HG03575 (cell line): ENCODE measurements around the gene PRKN.

Experiments used
- ATAC-seq: cut with Tn5 transposase; IDR thresholded peaks from one replicate; pipeline ENCODE4 v1.9.1; 2021; ENCODE audit not compliant: unreplicated experiment, insufficient number of reproducible peaks, low FRiP score; ENCODE audit errors: extremely low read depth

PRKN gene

DNA sequence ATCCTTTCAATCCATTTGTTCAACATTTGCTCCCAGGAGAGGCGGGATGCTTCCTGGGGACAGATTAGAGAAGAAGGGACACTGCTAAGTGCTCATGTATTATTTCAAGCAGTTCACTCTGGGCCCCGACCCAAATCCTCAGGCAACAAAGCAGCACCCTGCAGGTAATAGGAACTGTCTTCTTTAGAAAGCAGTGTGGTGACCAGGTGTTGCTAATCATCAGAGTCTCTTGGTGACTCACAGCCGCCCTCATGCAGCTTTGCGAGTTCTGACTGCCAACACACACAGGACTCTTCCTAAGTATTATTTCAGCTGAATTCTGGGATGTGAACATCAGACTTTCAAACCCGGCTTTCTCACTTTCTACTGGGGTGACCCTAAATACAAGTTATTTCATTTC, 356.4 kb downstream of the PRKN start:
- ATAC-seq, result no peak

DNA sequence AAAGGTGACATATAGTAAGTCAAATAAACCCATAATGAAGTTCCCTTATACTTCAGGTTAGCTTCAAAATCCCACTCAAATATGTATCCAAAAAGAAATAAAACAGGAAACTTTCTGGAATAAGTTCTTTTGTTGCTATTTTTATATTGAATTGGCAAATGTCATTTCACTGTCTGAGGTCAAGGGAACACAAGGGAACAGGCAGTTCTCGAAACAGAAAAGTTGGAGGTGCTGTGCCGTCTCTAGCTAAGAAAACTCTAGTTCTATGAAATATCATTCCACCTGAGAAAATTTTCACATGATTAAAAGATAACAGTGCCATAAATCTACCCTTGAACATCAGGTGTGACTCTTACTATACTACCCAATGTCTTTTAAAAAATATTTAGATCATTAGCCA, 358.5 kb downstream of the PRKN start:
- ATAC-seq, result no peak

DNA sequence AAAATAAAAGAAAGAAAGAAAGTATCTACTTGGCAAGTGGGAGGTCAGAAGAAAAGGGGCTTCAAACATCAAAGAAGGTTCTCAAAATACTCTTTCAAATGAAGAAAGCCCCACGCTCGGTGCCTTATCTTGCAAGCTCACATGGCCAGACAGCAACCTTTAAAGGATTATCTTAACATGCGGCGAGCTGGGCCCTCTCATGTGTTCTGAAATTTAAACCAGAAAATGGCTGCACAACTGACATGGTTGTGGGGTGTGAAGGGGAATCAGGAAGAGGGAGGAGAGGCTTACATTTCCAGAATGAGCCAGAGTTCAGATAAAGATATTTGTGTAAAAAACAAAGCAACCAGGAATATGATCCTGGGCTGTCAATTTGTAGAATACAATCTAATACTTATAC, 363.1 kb downstream of the PRKN start:
- no peak for ATAC-seq

DNA sequence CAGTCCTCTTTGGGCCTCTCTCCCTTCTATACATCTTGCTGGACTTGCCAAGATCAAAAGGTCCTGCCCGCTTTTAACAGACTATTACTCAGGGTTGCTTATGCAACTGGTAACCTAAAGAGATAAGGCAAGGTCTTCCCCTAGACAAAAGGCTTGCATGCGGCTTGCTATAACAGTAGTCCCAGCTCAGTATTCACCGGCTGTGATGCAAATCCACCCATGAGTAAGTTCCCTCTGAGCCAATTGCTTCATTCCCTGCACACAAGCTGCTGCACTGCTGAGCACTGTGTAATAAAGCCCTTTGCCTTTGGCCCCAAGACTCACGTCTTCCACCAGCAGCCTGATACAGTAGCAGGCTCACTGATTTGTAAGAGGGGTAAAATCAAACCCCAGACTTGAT, 363.8 kb downstream of the PRKN start:
- no peak for ATAC-seq

DNA sequence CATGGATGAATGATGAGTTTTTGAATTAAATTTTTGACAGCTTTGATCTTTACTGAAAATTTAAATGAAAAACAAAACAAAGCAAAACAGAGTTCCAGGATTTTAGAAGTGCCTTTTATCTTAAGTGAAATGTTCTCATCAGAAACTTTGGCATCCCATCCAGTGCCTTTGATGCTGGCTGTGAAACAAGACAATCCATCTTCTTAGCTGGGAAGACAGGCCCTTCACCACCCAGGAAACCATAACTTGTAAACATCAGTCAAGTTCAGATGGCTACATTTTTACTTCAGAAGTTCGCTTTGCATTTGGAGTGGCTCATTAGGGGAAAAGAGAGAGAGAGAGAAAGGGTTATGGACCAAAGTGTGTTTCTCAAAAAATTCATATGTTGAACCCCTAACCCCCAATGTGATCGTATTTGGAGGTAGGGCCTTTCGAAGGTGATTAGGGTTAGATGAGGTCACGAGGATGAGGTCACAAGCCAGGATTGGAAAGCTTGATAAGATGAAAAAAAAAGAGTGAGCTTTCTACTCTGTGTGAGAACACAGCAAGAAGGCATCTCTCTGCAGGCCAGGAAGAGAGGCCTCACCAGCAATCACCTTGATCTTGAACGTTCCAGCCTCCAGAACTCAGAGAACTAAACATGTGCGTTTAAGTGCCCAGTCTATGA, 366.5 kb downstream of the PRKN start:
- ATAC-seq, result no peak

DNA sequence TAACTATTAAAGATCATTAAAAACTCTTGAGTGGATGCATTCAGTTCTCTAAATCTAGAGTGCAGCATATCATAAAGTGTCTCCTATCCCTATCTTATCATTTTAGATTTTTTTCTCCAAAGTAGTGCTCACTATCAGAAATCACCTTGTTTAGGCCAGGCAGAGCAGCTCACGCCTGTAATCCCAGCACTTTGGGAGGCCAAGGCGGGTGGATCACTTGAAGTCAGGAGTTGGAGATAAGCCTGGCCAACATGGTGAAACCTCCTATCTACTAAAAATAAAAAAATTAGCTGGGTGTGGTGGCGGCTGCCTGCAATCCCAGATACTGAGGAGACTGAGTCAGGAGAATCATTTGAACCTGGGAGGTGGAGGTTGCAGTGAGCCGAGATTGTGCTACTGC, 368.9 kb downstream of the PRKN start:
- no peak for ATAC-seq

DNA sequence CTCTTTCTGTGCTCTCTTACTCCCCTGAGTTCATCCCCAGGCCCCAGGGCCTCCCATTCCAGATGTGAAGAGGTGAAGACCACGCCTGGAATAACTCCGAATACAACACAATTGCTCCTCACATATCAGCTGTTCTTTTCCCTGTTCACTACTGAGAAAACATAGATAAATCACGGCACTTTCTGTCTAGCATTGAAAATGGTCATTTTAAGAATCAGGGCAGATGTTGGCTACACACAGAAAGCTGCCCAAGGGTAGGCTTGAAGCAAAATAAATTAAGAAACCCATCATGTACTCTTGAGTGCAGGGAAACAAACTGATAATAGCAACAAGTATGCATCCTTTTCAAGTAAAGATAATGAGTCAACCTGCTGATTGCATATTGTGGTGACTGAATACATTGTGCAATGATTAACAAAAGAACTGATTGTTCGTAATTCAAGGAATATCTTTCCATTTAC, 382.5 kb downstream of the PRKN start:
- ATAC-seq, result no peak

DNA sequence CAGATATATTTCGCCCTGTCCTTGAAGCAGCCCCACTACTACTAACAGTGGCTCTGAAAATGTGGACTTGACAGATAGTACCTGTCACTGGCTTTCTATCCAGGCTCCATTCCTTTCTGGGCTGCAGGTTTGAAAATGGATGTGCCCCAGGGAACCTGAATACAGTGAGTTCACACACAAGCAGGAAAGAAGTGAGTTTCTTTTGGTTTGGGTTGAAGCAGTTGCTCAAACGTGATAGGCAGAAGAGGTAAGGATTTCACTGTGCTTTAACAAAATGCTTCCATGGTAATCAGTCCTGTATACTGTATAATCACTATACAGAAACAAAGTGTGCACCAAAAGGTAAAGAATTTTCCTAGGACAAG, 382.9 kb downstream of the PRKN start:
- no peak for ATAC-seq

DNA sequence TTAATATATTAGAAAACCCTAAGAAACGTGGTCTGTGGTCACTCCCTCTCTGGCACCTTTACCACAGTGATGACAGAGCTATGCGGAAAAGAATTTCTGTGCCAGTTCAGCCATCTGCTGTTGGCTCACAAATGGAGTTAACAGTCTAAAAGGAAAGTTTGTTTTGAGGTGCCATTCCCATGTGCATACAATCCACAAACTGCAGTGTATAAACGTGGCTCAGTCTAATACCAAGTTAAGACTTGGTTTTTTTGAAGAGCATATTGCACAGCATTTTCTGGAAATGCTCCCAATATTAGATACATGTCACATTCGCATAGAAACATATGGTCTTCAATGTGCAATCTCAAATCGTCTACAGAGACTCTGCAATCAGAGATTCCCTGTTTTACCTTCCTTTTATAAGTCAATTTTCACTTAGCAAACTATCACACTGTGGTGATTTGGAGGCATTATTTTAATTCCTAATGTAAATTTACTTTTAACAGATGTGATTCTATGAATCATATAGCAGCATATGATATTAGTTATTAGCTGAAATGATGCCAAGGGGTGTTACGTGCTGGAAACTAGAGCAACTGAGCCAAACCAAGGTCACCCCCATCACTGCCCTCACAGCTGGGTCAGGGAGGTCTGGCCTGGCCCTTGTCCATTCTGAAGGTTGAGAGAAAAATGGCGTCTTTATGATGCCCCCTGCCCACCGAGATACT, 383.5 kb downstream of the PRKN start:
- ATAC-seq, result no peak

DNA sequence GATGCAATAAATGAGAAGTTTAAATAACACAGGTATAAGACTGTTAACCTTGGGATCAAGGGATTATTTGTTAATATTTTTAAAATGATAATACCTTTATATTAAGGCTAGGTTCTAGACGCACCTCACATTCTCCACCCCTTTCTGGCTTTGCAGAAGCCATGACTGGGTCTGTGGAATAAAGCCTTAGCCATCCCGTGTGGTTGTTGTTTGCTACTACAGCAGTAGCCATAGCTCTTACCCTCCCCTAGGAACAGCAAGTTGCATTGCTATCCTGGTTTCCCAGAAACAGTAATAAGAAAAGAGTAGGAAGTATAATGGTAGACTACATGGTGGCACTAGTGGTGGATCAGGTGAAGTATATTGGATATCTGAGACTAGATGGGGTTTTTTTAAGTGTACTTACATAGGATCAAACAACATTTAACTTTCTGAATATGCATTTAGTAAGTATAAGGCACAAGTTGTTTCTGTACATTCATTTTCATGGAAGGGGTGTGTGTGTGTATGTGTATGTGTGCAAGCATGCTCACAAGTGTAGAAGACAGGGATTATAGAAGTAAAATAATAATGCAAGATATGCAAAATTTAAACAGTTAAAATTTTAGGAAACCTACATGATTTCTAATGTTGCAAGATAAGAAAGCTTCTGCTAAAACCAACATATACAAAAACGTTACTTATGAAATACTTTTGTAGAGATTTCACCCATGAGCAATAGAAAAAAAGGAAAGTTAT, 384.2 kb downstream of the PRKN start:
- ATAC-seq, result no peak

DNA sequence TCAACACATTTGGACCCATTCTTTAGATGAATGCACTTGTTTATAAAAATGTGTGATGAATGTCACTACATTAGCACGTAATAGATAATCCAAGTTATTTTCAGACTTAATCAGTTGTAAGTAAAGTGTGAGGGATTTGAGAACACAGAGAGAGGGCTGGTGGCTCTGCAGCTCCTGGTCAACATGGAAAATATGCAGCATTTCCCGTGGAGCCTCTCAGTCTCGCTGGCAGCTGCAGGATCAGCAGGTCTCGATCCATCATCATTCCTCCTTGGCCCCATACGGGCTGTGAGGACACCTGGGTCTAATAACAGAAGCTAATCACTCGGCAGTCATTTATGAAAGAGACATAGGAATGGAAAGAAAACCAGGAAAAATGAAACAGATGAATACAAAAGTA, 390.2 kb downstream of the PRKN start:
- ATAC-seq, result no peak

DNA sequence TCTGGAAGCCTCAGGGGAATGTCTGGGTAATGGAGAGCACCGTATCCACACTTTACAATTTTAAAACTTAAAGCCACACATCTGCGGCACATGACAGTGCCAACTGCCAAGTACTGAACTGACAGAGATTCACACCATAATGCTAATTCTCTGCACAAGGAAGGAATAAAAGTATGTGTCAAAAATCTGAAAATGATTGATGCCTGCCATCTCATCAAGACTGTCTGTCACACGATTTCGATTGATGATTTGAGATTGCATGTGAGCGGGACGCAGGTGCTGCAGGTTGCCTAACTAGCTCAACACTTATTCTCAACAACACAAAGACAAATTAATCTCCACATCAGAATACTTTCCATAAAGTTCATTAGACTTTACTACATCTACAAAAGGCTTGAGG, 391.2 kb downstream of the PRKN start:
- no peak for ATAC-seq

DNA sequence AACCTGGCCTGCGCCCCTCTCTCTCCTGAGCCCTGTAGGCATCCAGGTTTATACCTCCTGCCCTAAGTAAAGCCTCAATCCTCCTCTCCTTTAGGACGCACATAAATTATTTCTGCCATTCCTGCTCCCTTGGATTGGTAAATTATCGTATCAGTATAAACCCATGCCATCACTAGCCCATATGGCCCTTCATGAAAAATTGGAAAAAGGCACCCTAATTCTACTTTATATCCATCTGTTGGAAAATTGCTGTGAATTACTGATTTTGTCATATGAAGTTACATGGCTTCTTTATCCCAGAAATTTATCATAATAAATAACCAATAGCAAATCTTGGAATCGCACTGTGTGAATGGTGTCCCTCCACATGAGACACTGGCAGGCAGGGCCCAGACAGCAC, 395.2 kb downstream of the PRKN start:
- ATAC-seq, result no peak

DNA sequence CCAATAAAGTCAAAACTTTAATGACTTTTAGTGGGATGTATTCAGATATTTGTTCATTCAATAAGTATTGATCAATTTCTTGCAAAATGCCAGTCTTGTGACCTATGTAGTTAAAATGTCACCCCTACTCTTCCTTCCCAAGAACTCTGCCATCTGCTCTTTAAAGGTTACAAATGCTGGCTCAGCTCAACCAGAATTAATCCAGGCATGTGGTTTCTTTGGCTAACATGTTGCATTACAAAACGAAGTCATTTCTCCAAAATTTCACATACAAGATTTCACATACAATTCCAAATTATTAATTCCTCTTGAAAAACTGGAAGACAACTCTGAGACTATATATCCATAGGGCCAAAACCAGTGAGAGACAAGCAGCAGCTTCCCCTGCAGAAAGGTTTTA, 395.7 kb downstream of the PRKN start:
- no peak for ATAC-seq

DNA sequence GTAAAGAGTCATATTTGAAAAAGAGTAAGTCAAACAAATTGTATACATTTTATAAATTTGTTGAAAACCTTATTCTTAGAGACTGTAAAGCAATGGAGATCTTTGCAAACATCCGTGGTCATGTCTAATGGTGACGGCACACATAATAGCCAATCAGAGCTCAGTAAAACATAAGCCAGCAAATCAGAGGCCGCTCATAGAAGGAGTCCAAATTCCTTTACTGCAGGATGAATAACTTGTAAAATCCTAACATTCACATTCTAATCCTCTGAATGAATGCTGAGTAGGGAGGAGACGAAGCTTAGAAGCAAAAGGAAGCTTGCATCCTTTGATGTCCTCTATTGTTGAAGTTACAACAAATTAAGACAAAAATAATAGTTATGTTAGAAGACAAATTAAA, 401.7 kb downstream of the PRKN start:
- no peak for ATAC-seq

DNA sequence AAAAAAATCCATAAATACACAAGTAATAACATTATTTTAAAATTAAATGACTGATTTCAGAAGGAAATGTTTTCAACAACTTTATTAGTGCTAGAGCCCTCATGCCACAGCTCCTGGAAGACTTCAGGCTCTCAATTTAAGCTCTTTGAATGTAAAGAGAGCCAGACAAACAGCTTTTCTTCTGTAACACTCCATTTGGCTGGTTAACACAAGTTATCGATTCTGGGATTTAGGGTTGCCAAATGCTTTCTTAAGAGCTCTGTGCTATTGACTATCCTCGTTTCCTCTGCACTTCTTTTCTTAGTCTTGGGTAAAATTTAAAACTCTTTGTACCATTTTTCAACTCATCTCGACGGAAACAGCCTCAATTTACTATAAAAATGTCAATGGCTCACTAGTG, 402.5 kb downstream of the PRKN start:
- no peak for ATAC-seq

DNA sequence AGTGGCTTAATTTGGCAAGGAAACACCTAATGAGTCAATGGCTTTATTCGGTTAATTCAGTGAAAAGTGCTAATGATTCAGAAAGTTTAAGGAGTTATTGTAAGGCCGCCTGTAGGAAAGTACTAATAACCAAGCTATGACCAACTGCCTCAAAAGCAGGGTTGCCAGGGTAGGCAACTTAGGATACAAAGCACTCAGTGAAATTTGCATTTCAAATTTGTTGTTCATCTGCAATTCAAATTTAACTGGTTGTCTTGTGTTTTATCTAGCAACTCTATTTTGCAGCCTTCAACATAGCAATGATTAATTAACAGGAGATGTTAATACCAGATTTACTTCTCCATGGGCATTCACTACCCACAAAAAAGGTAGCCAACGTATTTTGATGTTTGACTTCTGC, 412.3 kb downstream of the PRKN start:
- ATAC-seq, result no peak

DNA sequence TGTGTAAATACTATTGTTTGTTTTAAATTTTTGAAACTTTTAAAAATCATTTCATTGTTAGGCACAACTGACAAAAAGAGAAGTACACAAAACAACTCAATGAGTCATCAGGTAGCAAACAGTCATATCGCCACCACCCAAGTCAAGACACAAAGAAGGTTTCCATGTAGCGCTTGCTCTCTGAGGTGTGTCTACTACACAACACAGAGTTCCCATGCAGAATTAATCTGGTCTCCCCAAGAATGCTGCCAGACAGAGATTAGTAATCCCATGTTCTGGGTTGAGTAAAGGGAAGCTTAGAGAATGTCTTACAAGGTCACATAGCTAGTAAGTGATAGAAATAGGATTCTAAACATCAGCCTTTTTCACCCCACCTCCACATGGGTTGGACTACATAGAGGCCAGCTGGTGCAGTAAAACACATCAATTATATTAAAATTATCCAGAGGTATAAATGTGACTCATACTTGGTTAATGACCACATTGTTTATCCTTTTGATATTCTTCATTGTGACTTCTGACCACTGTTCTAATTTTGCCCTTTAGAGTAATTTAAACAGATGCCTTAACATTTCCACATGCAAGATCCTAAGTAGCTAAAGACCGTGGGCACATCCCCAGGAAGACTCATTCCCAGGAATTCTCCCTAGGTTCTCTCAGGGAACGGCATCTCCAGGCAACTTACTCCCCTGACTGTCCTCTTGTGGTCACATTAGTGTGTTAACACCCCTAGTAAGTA, 413.5 kb downstream of the PRKN start:
- ATAC-seq, result no peak

DNA sequence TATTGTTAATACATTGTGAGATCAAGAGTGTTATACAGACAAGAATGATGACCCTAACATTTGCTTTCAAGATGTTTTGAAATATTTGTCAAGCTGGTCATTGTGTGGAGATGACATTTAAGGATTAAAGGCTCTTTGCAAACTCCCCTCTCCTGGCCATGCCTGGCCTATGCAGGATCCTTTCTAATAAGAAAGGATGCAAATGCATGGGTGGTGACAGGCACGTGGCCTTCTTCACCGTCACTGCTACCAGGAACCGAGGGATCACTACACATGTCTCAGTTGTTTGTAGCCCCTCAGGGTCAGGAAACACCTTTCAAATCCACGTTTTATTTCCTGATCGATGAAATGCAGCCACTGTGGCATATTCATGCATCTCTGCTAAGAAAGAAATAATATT, 419.7 kb downstream of the PRKN start:
- no peak for ATAC-seq

DNA sequence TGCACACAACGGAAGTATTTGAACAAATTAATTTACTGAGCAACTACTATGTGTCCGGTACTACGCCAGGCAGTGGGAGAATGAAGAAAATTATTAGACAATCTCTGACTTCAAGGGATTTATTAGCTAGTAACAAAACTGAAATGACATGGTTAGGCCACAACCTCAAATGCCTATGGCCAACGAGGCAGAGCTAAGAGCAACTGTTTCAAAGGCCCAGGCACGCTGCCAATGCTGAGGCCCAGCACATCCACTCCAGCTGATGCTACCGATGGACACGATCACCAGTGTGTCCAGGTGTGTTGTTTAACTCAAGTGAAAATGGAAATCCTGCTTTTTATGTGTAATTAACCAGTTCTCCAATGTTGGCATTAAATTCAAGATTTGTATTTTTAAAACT, 420.9 kb downstream of the PRKN start:
- ATAC-seq, result no peak
